Measurements from ENCODE around the gene RGS17. TPM values are rescaled to one million over a fixed set of nuclear protein-coding genes. Genes with fewer than 3 reads are reported as not detected.

RGS17 gene
- total RNA-seq, 2 experiments from 2014 or later, result not detected

DNA sequence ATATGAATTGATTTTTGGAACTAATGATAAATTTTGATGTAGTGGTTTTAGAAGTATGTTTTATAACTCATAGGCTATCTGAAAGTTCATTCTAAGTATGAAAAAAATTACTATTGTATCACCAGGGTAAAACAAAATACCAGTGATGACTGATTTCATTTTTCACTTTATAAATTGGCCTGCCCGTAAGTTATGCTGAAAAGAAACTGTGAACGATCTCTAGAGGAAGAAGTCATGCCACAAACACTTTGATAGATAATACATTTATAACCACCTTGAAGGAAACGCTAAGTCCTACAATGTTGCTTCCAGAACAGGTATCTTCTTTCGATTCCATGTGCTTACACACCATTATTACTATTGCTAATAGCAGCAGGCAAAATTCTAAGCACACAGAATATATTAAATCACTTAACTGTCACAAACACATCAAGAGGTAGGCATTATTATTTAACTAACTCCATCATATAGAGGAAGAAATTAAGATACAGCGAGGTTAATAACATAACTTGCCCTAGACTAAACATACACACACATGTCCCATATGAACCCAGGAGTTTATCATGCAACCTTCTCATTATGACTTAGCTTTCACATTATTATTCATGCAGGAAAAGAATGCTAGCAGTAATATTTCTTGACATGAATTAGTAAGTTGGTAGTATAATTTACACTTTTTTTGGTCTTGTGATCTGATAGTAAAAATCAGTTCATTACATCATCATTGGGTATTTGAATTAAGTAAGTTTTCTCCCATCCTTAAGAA, 44.7 kb downstream of the RGS17 start:
- ChIA-PET CTCF (no interaction called here), POLR2A (no interaction called here)

DNA sequence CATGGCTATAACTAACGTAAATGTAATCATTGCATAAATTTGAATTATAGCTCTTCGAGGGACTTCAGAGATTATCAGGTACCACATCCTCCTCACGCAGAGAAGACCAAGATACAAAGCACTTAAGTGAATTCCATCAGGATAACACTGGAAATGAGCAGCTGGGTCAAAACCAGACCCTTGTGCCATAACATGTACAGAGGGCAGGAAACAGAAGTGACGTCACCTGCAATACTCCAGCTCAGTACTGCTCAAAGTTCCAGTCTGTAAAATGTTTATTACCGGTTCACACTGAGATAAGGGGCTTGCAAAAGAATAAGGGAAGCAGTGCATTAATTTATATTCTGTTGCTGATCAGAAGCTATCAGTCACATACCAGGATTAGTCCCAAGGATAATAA, 45.8 kb downstream of the RGS17 start:
- CTCF ChIA-PET, result no interaction called here
- POLR2A ChIA-PET, result no interaction called here

DNA sequence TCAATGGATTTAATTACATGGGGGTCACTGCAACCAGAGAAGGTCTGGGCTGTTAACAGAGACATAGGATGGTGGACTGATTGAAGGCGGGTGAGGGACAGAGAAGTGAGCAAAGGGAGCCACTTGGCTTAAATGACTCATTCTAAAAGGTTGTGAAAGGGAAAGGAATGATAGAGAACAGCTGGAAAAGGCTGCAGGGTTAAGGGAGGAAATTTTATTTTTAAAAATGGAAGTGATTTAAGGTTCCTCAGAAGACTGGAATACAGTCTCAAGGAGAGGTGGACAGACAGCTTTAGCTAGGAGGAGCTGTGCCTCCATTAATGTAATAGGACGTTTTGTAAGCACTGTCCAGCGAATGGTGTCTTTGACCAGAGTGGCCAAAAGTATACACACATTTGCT, 46.7 kb downstream of the RGS17 start:
- CTCF ChIA-PET, result no interaction called here
- POLR2A ChIA-PET, result no interaction called here

DNA sequence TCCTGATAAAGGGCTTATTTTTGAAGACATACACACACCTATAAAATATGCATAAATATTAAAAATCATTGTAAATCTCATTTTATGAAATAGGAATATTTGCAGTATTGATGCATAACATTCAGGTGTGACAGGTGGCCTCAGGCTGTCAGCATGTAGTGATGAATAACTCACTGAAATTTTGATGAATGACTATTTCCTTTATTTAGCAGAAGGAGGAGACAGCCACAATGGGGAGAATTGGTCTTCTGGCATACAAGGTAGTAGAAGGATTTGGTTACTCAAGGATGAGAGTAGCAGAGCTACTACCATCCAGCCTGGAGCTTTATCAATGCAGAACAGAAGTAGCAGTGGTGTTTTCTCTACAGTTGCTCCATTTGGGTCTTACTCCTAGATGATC, 47.2 kb downstream of the RGS17 start:
- POLR2A ChIA-PET, result no interaction called here

DNA sequence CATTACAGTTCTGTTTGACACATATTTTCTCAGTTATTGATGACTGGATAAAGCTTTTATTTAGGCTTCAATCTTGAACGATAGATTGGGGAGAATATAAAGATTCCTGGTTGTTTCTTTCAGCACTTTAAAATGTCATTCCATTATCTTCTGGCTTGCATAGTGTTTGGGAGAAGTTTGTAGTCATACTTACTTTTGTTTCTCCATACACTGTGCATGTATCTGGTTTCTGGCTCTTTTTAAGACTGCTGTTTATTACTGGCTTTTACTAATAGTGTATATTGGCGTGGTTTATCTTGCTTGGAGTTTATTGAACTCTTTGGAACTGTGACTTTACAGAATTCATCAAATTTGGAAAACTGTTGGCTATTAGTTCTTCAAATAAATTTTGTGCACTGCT, 49.2 kb downstream of the RGS17 start:
- POLR2A ChIA-PET, result no interaction called here
- CTCF ChIA-PET, result no interaction called here

More for the DNA sequence above, 47.2 kb downstream of the RGS17 start:
- CTCF ChIA-PET, result no interaction called here

DNA sequence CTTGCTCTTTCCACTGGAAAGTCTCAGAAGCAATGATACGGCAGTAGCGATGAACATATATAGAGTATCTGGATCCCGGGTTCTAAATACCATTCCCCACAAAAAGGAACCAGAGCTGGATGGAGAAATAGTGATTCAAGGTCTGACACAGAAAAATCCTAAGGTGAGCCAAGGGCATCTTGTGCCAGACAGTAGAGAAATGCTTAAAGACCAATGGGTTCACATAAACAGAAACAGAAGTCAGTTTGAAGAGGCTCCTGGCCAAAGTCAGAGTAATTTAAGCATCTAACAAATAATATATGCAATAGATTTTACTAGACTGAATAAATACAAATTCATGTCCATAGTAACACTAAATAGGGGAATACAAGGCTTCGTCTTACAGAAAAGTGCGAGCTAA, 54.7 kb downstream of the RGS17 start:
- CTCF ChIA-PET, result no interaction called here
- POLR2A ChIA-PET, result no interaction called here

DNA sequence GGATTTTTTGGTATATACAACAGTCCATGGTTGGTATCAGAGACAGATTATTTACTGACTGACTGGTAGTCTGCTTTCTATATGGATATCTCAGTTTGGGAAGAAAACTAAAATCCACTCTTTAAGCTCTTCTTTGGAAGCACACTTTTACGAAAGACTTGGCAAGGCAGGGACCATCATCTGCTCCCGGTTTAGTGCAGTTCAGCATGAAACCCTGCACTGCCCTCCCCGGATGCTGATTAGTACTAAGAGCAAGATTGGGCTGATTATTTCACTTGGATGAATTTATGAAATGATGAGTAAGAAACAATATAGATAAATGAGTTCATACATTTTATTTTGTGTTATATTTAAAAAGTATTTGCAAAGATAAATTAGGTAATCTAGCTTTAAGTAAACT, 56.3 kb downstream of the RGS17 start:
- ChIA-PET CTCF (no interaction called here), POLR2A (no interaction called here)

DNA sequence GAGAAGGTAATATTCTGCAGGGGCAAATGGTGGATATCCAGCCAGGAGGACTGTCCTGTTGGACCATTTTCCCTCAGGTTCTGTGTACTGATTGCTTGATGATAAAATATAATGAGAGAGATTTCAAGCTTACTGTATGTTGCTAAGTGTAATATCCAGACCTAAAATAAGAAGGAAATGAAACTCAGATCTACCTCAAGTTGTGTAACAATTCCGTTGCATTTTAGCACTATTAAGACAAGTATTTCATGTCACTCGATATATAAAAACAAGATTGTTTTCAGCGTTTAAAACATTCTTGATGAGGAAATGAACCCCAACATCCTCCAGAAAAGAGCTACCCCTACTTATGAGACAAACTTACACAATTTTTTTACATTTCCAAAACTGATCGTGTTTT, 57.2 kb downstream of the RGS17 start:
- ChIA-PET CTCF (no interaction called here), POLR2A (no interaction called here)

DNA sequence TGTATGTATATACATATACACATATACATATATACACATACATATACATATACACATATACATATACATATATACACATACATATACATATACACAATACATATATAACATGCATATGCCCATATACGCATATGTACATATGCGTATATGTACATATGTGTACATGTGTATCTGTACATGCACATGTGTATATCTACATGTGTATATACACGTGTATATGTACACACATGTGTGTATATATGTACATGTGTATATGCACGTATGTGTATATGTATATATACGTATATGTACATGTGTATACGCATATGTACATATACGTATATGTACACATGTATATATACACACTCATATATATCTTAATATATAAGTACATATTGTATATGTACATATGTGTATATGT, 60.3 kb downstream of the RGS17 start:
- ChIA-PET POLR2A (no interaction called here), CTCF (no interaction called here)

DNA sequence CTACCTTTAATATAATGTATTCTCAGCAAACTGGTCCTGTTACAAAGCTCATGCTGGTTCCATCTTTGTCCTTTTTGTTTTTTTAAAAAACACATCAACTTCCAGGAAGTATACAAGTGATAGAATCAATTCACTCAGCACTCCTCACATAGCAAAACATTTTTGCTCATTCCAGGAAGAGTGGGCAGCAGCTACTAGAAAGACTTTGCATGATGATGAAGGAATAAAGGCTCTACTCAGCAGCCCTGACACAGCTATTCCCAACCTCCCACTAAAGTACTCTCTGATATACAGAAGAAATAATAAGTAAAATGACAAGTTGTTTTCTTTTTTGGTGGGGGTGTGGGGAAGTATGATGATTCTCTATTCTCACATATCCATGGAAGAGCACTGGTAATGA, 61.2 kb downstream of the RGS17 start:
- ChIA-PET CTCF (no interaction called here), POLR2A (no interaction called here)

DNA sequence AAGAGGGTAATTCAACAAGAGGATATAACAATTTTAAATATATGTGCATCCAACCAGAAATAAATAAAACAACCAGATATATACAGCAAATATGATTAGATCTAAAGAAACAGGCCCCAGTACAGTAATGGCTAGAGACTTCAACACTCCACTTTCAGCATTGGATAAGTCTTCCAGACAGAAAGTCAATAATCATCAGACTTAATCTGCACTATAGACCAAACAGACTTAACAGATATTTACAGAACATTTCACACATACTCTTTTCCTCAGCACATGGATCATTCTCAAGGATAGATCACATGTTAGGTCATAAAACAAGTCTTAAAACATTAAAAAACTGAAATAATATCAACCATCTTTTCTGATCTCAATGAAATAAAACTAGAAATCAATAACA, 65.9 kb downstream of the RGS17 start:
- POLR2A ChIA-PET, result no interaction called here
- CTCF ChIA-PET, result no interaction called here

DNA sequence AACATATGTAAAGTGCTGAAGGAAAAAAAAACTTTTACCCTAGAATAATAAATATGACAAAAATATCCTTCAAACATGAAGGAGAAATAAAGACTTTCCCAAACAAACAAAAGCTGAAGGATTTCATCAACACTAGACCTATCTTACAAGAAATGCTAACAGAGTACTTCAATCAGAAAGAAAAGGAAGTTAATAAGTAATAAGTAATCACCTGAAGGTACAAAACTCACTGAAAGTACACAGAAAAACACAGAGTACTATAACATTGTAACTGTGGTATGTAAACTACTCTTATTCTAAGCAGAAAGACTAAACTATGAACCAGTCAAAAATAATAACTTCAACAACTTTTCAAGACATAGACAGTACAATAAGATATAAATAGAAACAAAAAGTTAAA, 67.1 kb downstream of the RGS17 start:
- ChIA-PET POLR2A (no interaction called here), CTCF (no interaction called here)

DNA sequence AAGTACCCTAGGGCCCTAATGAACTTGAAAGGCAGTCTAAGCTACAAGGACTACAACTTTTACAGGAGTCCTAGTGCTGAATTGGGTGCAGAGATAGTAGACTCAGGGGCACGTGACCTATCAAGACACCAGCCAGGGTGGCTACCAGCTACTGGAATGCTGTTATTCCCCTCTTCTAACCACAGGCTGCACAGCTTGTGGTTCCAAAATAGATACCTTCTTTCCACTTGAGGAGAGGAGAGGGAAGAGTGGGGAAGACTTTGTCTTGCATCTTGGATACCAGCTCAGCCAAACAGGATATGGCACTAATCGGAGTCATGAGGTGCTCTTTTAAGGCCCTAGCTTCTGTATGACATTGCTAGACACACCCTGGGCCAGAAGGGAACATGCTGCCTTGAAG, 68.6 kb downstream of the RGS17 start:
- CTCF ChIA-PET, result no interaction called here
- POLR2A ChIA-PET, result no interaction called here

DNA sequence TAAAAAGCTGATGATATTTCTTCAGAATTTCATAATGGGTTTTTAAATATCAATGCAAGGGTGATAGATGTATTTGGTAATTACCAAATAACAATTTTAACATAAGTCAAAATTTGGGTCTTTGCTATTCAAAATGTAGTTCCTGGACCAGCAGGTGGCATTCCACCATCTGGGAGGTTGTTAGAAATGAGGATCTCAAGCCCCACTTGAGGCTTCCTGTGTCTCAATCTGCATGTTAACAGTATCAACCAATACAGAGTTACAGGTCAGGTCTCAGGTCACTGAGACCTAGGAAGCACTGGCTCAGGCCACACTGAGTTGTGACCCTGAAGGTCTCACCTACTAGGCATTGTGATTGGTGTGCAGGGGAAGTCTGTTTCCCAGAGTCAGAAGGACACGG, 71.3 kb downstream of the RGS17 start:
- POLR2A ChIA-PET, result no interaction called here
- CTCF ChIA-PET, result no interaction called here

DNA sequence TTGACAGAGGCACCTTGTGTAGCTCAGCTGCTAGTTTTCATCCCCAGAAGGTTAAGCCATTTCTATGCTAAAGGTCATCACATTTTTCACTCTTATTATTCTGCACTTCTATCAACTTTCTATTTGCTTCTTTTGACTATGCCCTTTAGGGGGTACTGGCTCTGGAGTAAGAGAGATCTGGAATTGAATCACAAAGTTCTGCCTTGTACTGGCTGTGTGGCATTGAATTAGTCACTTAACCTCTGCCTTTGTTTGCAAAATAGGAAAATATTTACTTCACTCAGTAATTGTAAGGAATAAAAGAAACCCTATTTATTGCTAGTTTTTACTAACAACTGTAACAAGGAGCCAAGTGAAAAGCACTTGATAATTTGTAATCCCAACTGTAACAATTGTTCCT, 71.8 kb downstream of the RGS17 start:
- POLR2A ChIA-PET, result no interaction called here
- CTCF ChIA-PET, result no interaction called here

DNA sequence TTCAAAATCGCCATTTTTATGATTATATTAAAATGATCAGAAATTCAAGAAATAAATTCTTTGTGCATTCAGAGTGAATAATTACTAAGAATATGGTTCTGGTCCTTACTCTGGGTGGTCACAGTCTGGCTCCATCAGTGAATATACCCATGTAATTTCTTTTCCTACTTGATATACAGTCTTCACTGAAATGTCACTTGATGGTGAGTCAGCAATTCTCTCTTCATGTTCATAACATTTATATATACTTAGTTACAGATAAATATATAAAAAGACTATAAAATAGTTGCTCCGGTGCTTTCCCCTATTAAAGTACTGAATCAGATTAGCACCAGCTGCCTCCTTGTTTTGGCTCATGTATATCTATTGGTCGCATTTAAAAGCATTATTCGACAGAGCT, 72.2 kb downstream of the RGS17 start:
- CTCF ChIA-PET, result no interaction called here
- POLR2A ChIA-PET, result no interaction called here

DNA sequence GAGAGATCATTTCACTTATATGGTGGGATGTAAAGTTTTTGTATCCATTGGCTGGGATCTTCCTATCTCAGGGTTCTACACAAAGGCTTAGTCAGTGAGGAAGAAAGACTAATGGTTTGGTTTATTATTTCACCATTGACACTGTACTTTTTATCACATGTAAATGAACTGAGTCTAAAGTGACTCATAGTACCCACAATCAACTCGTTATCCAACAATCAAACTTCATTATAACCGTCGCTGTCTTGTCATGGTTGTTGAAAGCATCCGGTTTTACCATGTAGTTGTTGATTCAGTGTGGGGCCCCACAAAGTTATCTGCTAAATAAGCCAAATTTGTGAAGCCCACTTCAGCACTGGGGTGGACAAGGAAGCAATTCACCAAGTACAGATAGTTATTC, 72.8 kb downstream of the RGS17 start:
- POLR2A ChIA-PET, result no interaction called here
- CTCF ChIA-PET, result no interaction called here

DNA sequence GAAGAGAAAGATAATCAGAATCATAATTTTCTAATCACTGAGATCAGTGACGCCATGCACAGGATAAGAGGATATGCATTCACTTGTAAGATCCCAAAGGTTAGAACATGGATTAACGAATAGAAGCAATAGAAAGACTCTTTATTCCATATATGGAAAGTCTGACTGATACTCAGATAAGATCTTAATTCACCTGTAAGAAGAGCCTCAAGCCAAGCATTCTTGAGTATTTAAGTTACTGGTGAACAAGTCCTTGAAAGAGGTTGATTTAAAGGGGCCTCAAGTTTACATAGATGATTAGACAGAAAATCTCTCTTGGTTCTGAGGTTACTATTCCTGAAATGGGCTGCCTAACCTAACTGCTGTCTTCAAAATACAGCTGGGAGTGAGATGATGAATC, 74.8 kb downstream of the RGS17 start:
- CTCF ChIA-PET, result no interaction called here
- POLR2A ChIA-PET, result no interaction called here

DNA sequence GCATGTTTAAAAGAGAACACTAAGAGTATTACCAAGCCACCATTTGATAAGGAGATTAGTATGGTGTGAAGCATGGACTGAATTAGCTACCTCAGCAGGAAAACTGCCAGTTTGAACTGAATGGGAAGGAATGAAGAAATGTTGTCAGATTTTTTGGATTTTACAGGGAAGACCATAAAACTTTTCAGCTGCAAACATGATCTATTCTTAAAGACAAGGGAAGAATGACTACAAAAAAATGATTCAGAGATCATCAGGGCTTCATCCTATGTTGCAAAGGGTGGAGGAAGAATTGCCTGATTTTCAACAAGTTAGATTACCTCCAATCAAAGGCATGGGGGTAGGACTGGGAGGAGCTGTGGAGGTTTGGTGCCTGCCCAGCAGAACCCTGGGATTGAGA, 79.3 kb downstream of the RGS17 start:
- ChIA-PET CTCF (no interaction called here), POLR2A (no interaction called here)

DNA sequence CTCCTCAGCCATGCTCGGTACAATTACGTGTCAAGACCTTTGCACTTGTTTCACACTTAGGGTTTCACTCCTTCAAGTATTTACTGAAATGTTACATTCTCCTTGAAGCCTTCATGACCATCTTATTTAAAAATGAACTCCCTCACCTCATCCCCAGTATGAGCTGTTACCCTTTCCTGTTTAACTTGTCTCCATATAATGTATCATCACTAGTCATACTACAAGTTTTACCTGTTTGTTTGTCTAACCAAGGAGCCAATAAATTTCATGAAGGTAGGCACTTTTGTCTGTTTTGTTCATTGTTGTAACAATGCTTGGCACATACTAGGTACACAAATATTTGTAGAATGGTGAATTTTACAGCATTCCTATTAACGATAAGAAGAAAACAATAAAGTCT, 82.5 kb downstream of the RGS17 start:
- ChIA-PET CTCF (no interaction called here), POLR2A (no interaction called here)

DNA sequence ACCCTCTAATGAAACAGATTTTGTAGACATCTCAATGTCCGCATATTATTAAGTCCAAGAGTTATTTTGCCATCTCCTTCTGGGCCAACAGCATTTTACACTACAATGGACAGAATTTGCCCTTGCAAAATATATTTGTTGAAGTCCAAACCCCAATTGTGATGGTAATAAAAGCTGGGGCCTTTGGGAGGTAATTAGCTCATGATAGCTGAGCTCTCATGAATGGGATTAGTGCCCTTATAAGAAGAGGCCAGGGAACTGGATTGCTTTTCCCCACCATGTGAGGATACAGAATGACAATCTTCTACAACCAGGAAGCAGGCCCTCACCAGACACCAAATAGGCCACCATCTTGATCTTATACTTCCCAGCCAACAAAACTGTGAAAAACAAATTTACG, 83.7 kb downstream of the RGS17 start:
- CTCF ChIA-PET, result no interaction called here
- POLR2A ChIA-PET, result no interaction called here

DNA sequence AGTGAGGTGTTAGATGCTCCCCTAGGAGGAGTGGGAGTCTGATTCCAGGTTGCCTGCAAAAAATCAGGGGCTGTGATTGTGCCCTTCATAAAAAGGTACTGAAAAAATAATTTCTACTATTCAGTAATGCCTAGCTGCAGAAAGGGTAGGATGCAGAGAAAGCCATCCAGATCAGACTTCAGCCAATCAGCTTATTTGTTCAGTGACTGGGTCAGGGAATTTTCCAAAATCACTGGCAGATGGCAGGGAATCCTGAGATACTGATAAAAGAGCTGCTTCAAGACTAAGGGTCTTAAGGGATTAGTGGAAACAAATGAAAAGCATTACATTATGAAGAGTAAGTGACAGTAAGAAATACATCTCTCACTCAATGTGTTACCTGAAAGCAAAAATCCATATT, 85.8 kb downstream of the RGS17 start:
- POLR2A ChIA-PET, result no interaction called here
- CTCF ChIA-PET, result no interaction called here

DNA sequence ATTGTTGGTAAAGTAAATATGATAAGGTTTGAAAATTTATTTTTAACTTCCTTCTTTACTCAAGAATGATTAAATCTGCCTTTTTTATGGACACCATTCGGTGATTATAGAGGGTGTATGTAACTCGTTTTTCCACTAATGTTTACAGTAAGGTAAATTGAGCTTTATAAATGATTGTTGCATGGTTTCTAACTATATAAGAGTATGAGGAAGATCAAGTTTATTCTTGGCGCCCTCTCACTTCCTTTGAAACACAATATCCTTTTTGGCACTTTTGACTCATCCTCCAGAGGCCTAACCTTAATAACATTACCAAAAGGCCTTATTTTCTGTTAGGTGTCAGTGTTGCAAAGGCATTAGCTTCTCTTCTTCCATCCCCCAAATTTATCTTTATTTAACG, 86.8 kb downstream of the RGS17 start:
- CTCF ChIA-PET, result no interaction called here
- POLR2A ChIA-PET, result no interaction called here

Data from activated CD8-positive, alpha-beta memory T cell treated with anti-CD3 and anti-CD28 coated beads for 36 hours (primary cell).